ENCODE data around the gene AMBRA1.

Gene AMBRA1

GRCh38 chr11:46505741-46506482 lies 87.9 kb downstream of the AMBRA1 start:
- no peak for DNase-seq (ENCODE audit: low spot score)

- DNase-seq (ENCODE audit: low spot score), result no peak
Measured at GRCh38 chr11:46504817-46505613, 88.8 kb downstream of the AMBRA1 start.

GRCh38 chr11:46499821-46500220 lies 94.0 kb downstream of the AMBRA1 start:
- DNase-seq (ENCODE audit: low spot score), result no peak

GRCh38 chr11:46498968-46499367 lies 94.9 kb downstream of the AMBRA1 start:
- no peak for DNase-seq (ENCODE audit: low spot score)

- DNase-seq (ENCODE audit: low spot score), result no peak
Measured at GRCh38 chr11:46498179-46498578, 95.6 kb downstream of the AMBRA1 start.

GRCh38 chr11:46497498-46497897 lies 96.3 kb downstream of the AMBRA1 start:
- no peak for DNase-seq (ENCODE audit: low spot score)

GRCh38 chr11:46493791-46494190 lies 100.0 kb downstream of the AMBRA1 start:
- DNase-seq (ENCODE audit: low spot score), result no peak

GRCh38 chr11:46492532-46492931 lies 101.3 kb downstream of the AMBRA1 start:
- DNase-seq (ENCODE audit: low spot score), result no peak

- DNase-seq (ENCODE audit: low spot score), result no peak
Measured at GRCh38 chr11:46491661-46492330, 102.0 kb downstream of the AMBRA1 start.

- no peak for DNase-seq (ENCODE audit: low spot score)
Measured at GRCh38 chr11:46490666-46491065, 103.2 kb downstream of the AMBRA1 start.

GRCh38 chr11:46489656-46490560 lies 103.9 kb downstream of the AMBRA1 start:
- peak; percentile 32 for DNase-seq (ENCODE audit: low spot score)

- no peak for DNase-seq (ENCODE audit: low spot score)
Measured at GRCh38 chr11:46485856-46486443, 107.9 kb downstream of the AMBRA1 start.

- no peak for DNase-seq (ENCODE audit: low spot score)
Measured at GRCh38 chr11:46484101-46484500, 109.7 kb downstream of the AMBRA1 start.

GRCh38 chr11:46480909-46481308 lies 112.9 kb downstream of the AMBRA1 start:
- DNase-seq (ENCODE audit: low spot score), result no peak

- no peak for DNase-seq (ENCODE audit: low spot score)
Measured at GRCh38 chr11:46480166-46480726, 113.6 kb downstream of the AMBRA1 start.

GRCh38 chr11:46479601-46480000 lies 114.2 kb downstream of the AMBRA1 start:
- DNase-seq (ENCODE audit: low spot score), result no peak

GRCh38 chr11:46478196-46478595 lies 115.6 kb downstream of the AMBRA1 start:
- no peak for DNase-seq (ENCODE audit: low spot score)

GRCh38 chr11:46477136-46477535 lies 116.7 kb downstream of the AMBRA1 start:
- DNase-seq (ENCODE audit: low spot score), result no peak

- DNase-seq (ENCODE audit: low spot score), result no peak
Measured at GRCh38 chr11:46475926-46476545, 117.8 kb downstream of the AMBRA1 start.

GRCh38 chr11:46475051-46475925 lies 118.5 kb downstream of the AMBRA1 start:
- DNase-seq (ENCODE audit: low spot score), result no peak

Measured in LoVo (cell line).